ENCODE results near the gene LIMS1.

GRCh38 chr2:108548208-108549003, 14.1 kb downstream of the LIMS1 start:
- TF ChIP-seq CTCF (IDR thresholded peaks at IDR 0.05): no peak
- no peak for TF ChIP-seq POLR2A (IDR thresholded peaks at IDR 0.05)
- TF ChIP-seq EP300 (IDR thresholded peaks at IDR 0.05): no peak
